ENCODE results near the gene FHAD1.

Gene FHAD1

DNA sequence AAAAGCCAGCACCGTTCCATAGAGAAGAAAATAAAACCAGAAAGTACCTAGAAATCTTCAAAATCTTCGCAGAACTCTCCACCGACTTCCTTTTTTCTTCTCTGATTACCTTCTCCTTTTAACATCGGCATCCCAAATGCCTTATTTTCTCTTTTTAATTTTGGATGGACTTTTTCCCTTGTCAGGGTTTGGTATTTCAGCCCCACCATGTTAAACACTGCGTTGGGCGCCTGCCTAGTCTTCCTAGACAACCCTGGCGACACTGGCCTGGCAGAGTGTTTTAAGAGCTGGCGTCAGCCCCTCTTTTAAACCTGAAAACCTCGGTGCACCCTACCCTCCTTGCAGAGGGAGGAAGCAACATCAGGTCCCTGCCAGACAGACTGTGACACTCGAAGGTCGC is 96.7 kb downstream of the FHAD1 start:
- H3K79me2 ChIP-seq (ENCODE audit: control insufficient read depth, low read length): no peaks in the 10 kb centered on the region
- H3F3A ChIP-seq (ENCODE audit: control insufficient read depth, insufficient read depth): no peaks in the 10 kb centered on the region
- H3K27me3 ChIP-seq (ENCODE audit: control insufficient read depth, low read length): peaks cover 5% of the 10 kb centered on the region; the same call in 1 of the 2 replicates
- H3K4me2 ChIP-seq (ENCODE audit: low read length): no peak overlapping the region
- H3K9me2 ChIP-seq (replicated peaks; ENCODE audit: control insufficient read depth, low read length): no peaks in the 10 kb centered on the region
- H3K4me1 ChIP-seq (ENCODE audit: control insufficient read depth, low read length): 0 out of 2 replicates have a peak, but pooled peaks cover 5% of the 10 kb centered on the region
- H3K36me3 ChIP-seq (ENCODE audit: control insufficient read depth, low read length): no peaks in the 10 kb centered on the region
- no peak for TF ChIP-seq EZH2phosphoT487 (IDR thresholded peaks at IDR 0.05; ENCODE audit: borderline replicate concordance, low read length)
- TF ChIP-seq, protein P1, sequence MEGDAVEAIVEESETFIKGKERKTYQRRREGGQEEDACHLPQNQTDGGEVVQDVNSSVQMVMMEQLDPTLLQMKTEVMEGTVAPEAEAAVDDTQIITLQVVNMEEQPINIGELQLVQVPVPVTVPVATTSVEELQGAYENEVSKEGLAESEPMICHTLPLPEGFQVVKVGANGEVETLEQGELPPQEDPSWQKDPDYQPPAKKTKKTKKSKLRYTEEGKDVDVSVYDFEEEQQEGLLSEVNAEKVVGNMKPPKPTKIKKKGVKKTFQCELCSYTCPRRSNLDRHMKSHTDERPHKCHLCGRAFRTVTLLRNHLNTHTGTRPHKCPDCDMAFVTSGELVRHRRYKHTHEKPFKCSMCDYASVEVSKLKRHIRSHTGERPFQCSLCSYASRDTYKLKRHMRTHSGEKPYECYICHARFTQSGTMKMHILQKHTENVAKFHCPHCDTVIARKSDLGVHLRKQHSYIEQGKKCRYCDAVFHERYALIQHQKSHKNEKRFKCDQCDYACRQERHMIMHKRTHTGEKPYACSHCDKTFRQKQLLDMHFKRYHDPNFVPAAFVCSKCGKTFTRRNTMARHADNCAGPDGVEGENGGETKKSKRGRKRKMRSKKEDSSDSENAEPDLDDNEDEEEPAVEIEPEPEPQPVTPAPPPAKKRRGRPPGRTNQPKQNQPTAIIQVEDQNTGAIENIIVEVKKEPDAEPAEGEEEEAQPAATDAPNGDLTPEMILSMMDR (IDR thresholded peaks at IDR 0.05; ENCODE audit: low read depth, low read length, poor library complexity, severe bottlenecking): no peak
- H4K20me1 ChIP-seq (ENCODE audit: control insufficient read depth, insufficient read depth, low read depth, low read length): no peaks in the 10 kb centered on the region
- no peaks in the 10 kb centered on the region for H3K9me3 ChIP-seq (ENCODE audit: control insufficient read depth, insufficient read depth, low read length)
- H3K27ac ChIP-seq (ENCODE audit: low read depth, low read length): no peak overlapping the region
- H3K4me3 ChIP-seq (ENCODE audit: low read length): no peak overlapping the region

- H3K9me2 ChIP-seq (replicated peaks; ENCODE audit: control insufficient read depth, low read length): no peaks in the 10 kb centered on the region
These were observed 97.4 kb downstream of the FHAD1 start for GRCh38 chr1:15344380-15344779.

DNA sequence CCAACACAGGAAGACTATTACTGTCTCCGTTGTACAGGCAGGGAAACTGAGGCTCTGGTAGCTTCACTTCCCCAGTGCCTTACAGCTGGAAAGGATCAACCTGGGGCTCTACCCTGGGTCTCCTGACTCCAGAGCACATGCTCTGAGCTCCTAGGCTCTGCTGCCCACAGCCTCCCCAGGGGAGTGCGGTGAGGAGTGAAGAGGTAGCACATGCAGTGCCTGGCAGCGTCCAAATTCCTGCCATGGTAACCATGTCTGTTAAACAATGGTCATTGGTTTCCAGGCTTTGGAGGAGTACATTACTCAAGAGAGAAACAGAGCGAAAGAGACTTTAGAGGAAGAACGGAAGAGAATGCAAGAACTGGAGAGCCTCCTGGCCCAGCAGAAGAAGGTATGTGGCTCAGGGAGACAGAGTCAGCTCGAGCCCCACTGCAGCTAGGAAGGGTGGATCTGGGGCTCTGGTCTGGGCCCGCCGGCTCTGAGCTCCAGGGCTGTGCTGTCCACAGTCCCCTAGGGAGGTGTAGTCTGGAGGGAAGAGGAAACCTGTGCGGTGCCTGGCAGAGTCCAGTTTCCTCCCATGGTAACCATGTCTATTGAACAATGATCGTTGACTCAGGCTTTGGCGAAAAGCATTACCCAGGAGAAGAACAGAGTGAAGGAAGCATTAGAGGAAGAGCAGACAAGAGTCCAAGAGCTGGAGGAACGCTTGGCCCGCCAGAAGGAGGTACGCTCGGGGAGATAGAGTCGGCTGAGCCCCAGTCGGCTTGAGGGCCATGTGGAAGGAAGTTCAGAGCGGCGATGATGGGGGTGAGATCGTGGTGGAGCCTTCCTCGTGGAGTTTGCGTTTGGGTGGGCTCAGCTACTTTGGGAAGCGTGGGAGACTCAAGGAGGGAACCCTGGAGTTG is 98.0 kb downstream of the FHAD1 start:
- Histone ChIP-seq H3K9me3 (ENCODE audit: control insufficient read depth, insufficient read depth, low read length) (no peaks in the 10 kb centered on the region), H4K20me1 (ENCODE audit: control insufficient read depth, insufficient read depth, low read depth, low read length) (no peaks in the 10 kb centered on the region), H3F3A (ENCODE audit: control insufficient read depth, insufficient read depth) (no peaks in the 10 kb centered on the region), H3K36me3 (ENCODE audit: control insufficient read depth, low read length) (no peaks in the 10 kb centered on the region), H3K4me1 (ENCODE audit: control insufficient read depth, low read length) (0 out of 2 replicates have a peak, but pooled peaks cover 5% of the 10 kb centered on the region), H3K4me2 (ENCODE audit: low read length) (no peak overlapping the region), H3K9me2 (replicated peaks; ENCODE audit: control insufficient read depth, low read length) (no peaks in the 10 kb centered on the region), H3K79me2 (ENCODE audit: control insufficient read depth, low read length) (no peaks in the 10 kb centered on the region), H3K27me3 (ENCODE audit: control insufficient read depth, low read length) (peaks cover 5% of the 10 kb centered on the region; the same call in 1 of the 2 replicates), H3K4me3 (ENCODE audit: low read length) (no peak overlapping the region), H3K27ac (ENCODE audit: low read depth, low read length) (no peak overlapping the region)
- TF ChIP-seq, protein P1 (IDR thresholded peaks at IDR 0.05; ENCODE audit: low read depth, low read length, poor library complexity, severe bottlenecking): no peak
- TF ChIP-seq EZH2phosphoT487 (IDR thresholded peaks at IDR 0.05; ENCODE audit: borderline replicate concordance, low read length): no peak

More at GRCh38 chr1:15344380-15344779, 97.4 kb downstream of the FHAD1 start:
- H3K79me2 ChIP-seq (ENCODE audit: control insufficient read depth, low read length): no peaks in the 10 kb centered on the region
- H4K20me1 ChIP-seq (ENCODE audit: control insufficient read depth, insufficient read depth, low read depth, low read length): no peaks in the 10 kb centered on the region
- no peaks in the 10 kb centered on the region for H3F3A ChIP-seq (ENCODE audit: control insufficient read depth, insufficient read depth)
- H3K4me1 ChIP-seq (ENCODE audit: control insufficient read depth, low read length): 0 out of 2 replicates have a peak, but pooled peaks cover 5% of the 10 kb centered on the region
- H3K4me2 ChIP-seq (ENCODE audit: low read length): no peak overlapping the region
- H3K27me3 ChIP-seq (ENCODE audit: control insufficient read depth, low read length): peaks cover 5% of the 10 kb centered on the region; the same call in 1 of the 2 replicates
- H3K27ac ChIP-seq (ENCODE audit: low read depth, low read length): no peak overlapping the region
- no peaks in the 10 kb centered on the region for H3K9me3 ChIP-seq (ENCODE audit: control insufficient read depth, insufficient read depth, low read length)
- TF ChIP-seq EZH2phosphoT487 (IDR thresholded peaks at IDR 0.05; ENCODE audit: borderline replicate concordance, low read length): no peak
- TF ChIP-seq, protein P1 (IDR thresholded peaks at IDR 0.05; ENCODE audit: low read depth, low read length, poor library complexity, severe bottlenecking): no peak
- H3K4me3 ChIP-seq (ENCODE audit: low read length): no peak overlapping the region
- no peaks in the 10 kb centered on the region for H3K36me3 ChIP-seq (ENCODE audit: control insufficient read depth, low read length)
